GM12873 (cell line): Measurements from ENCODE around the gene CEP104.

Experiments
- TF ChIP-seq, protein P1 (sequence below): IDR thresholded peaks from 2 replicates; pipeline ENCODE4 v1.5.1; 2012; ENCODE audit warnings: low read depth, mild to moderate bottlenecking, moderate library complexity, low read length, control low read depth; ENCODE audit not compliant: insufficient read depth; ENCODE audit errors: missing control alignments

Gene CEP104

DNA sequence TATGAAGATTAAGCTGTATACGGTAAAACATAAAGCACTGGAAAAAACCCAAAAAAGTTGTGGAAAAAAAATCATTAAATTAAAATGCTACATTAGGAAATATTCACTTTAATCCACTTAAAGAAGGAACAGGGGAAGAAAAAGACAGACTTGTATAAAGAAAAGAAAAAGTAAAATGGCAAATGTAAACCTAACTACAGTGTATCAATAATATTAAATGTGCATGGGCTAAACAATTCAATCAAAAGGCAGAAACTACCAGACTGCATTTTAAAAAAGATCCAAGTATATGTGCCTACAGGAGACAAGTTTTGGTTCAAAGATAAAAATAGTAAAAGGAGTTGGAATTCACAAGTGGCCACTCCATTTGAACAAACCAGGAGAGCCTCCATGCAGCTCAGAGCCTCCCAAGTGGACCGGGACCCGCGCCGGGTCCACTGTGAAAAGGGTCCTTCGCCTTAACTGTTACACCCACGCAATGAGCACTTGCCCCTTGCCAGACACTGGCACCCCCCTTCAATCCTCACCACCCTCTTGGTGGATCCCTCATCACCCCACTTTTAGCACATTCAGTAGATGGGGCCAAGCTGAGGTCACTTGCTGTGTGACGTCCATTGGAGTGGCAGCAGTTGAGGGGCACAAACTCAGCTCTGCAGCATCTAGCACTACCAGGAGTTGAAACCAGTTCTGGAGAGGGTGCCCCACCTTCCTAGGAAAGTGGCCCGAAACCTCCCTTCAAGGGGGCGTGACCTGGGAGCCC, 42.2 kb upstream of the CEP104 start:
- TF ChIP-seq, protein P1, sequence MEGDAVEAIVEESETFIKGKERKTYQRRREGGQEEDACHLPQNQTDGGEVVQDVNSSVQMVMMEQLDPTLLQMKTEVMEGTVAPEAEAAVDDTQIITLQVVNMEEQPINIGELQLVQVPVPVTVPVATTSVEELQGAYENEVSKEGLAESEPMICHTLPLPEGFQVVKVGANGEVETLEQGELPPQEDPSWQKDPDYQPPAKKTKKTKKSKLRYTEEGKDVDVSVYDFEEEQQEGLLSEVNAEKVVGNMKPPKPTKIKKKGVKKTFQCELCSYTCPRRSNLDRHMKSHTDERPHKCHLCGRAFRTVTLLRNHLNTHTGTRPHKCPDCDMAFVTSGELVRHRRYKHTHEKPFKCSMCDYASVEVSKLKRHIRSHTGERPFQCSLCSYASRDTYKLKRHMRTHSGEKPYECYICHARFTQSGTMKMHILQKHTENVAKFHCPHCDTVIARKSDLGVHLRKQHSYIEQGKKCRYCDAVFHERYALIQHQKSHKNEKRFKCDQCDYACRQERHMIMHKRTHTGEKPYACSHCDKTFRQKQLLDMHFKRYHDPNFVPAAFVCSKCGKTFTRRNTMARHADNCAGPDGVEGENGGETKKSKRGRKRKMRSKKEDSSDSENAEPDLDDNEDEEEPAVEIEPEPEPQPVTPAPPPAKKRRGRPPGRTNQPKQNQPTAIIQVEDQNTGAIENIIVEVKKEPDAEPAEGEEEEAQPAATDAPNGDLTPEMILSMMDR = no peak

DNA sequence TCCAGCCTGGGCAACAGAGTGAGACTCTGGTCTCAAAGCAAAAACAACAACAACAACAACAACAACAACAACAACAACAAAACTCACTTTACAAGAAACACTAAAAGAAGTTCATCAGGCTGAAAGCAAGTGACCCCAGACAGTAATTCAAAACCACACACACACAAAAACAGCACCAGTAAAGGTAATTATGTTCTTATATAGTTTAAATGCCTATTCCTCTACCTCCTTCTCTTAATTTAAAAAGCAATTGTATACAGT, 41.4 kb upstream of the CEP104 start:
- TF ChIP-seq, protein P1 = no peak

DNA sequence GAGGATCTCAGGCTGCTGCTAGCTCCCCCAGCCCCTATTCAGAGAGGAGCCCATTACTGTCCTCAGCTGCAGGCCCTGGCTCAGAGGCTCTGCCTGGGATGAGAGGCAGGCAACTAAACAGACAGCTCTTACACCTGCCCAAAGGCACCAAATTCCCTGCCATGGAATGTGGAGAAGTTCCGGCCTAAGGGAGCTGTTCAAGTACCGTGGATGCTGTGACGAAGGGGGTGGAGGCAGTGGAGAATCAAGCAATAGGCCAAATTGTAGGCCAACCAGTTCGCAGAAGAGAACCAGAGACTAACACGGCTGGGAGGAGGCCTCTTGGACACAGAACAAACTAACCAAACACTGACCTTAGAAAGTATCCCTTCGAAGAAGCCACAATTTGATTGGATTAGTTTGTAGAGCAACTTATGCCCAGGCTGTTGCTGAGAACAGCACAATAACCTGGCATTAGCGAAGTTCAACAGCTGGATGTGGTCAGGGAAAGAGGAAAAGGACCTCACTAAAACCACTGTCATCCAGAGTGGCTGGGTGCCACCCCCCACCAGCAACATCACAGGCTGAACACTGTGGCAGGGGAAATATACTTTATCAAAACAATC, 39.5 kb upstream of the CEP104 start:
- TF ChIP-seq, protein P1 = no peak

DNA sequence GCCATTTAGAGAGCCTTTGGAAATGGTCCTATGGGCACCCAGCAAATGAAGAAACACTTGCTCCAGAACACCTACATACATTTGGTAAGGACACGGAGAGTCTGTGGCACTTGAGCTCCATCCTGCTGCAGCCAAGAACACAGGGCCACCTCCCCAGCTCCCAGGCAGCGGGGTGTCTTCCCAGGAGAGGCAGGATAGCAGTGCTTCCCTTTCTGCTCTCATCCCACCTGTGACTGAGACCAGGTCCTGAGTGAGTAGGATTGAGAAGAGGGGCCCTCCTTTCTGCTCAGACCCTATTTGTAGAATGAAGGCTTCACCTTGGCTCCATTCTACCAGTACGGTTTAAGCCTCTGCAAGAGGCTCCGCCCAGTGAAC, 38.9 kb upstream of the CEP104 start:
- TF ChIP-seq, protein P1 = no peak

DNA sequence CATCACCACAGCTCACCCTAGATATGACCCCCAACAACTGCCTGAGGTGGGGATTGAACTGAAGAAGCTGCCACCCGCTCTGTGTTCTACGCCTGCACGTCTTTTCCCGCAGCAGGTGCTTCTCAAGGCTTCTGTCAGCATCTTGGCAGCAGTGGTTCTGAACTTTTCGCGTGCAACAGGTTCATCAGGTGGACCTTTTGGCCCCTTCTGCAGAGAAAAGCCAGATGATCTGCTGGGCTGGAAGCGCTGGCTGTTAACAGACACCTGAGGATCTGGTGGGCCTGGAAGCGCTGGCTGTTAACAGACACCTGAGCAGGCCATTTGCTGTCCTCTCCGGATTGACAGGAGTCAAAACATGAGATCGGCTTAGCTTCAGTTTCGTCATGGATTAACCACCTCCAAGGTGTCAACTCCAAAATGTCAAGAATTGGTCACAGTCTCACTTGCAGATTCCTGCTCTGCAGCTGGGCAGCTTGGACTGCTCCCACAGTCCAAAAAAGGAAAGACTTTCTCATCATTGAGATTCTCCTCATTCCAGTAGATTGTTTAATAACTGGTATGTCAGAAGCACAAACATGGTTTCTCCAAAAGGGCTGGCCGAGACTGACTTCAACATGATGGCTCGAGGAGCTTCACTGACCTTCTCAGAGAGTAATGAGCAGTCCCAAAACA, 38.4 kb upstream of the CEP104 start:
- TF ChIP-seq, protein P1 = no peak

DNA sequence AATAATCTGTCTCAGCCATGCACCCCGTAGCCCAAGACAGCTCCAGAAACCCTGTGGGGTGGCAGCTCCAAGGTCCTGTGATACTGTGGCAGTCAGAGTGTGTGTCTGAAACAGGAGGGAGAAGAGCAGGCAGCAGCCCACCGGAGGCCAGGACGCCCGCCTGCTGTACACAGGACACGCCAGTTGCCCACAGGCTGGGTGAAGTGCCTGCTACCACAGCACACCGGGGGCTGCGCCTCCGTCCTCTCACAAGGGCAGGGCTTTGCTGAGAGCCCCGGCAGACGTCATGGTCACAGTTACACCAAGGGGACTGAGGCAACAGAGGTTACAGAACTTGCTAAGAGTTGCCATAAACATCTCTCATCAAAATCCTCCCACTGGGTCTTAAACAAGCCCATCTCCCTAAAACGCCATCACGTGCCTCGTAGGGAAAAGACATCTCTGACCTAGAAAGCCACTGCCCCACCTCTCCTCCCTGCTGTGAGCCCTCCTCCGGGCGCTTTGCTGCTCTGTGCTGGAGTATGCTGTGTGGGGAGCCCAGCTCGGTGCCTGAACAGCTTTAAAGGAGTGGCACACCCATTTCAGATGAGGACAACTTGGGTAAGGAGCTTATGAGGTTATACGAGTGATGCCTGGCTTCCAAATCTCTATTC, 37.7 kb upstream of the CEP104 start:
- TF ChIP-seq, protein P1 = no peak

DNA sequence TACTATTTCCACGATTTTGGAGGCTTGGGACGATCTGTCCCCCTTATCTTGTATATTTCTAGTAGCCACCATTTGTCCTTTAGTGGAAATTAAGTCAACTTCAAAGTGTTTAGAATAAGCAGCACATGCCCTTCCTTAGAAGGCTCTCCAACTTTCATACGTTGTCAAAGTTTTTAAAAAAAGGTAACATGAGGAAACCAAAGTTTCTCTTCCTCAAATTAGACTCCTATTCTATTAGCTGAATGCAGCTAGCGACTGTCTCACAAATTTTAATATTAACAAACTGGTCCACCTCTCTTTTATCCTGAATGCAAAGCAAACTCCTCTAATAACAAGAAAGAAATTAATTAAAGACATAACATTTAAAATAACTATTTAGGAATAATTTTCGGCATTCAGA, 36.2 kb upstream of the CEP104 start:
- TF ChIP-seq, protein P1 = no peak
